ENCODE data around the gene PROCA1. TPM values are rescaled to one million over a fixed set of nuclear protein-coding genes. Genes with fewer than 3 reads are reported as not detected.

Gene PROCA1
- total RNA-seq, 2 experiments from 2014 or later, result 5.0 to 5.1 TPM

- DNase-seq, result no peak
- H3K27ac Mint-ChIP-seq, result no peak overlapping the region
- ATAC-seq, result no peak
- no peak for TF ChIP-seq CTCF (IDR thresholded peaks at IDR 0.05)
- peaks cover 28% of the 10 kb centered on the region for H3K36me3 Mint-ChIP-seq (ENCODE audit: low read depth)
- ChIA-PET POLR2A (interaction anchor here (0.6 to 1.6 kb wide), 7 partner anchors 9 to 127 kb away, joined by 3 to 4 read pairs (median 3); partner anchors contain the start of genes ALDOC and BLTP2), CTCF (interaction anchor here (1.5 kb wide), 1 partner anchor 57 kb away, joined by 5 read pairs; no protein-coding TSS in a partner anchor)
- intact Hi-C loops (cut with micrococcal nuclease), result no loop called here
- no peaks in the 10 kb centered on the region for H3K4me1 Mint-ChIP-seq (ENCODE audit: low read depth)
- H3K9me3 Mint-ChIP-seq, result no peaks in the 10 kb centered on the region
- H3K27me3 Mint-ChIP-seq, result no peaks in the 10 kb centered on the region
- H3K4me3 Mint-ChIP-seq, result no peak overlapping the region
These were observed 7.3 kb downstream of the PROCA1 start for GRCh38 chr17:28704219-28704858.

DNA sequence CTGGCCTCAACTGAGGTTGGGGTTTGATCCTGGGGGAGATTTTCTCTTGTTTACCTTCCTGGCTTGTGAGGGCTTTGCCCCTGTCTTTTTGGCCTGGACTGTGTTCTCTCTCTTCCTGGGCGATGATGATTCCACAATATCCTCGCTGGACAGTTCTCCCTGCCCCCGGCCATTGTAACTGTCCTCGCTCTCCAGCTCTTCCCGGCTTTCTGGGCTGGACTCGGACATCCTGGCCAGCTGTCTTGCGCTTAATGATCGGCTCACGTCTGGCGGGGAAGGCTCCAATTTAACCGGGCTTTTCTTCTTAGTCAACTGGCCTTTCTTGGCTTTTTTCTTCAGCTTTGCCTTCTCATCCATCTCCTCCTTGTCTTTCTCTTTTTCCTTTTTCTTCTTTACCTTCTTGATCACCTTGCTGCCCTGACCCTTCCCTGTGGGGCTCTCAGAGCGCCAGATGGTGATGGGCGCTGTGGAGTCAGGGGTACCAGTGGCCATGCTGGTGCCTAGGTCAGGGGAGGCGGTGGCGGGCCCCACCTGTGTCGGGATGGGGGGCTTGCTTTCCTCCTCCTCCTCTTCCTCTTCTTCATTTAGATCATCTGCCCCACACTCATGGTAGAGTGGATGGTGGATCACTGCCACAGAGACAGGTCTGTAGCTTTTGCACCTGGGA is 8.0 kb downstream of the PROCA1 start:
- peak overlapping the region; percentile 13 for H3K27ac Mint-ChIP-seq
- no peak for TF ChIP-seq CTCF (IDR thresholded peaks at IDR 0.05)
- intact Hi-C loops (cut with micrococcal nuclease), result no loop called here
- H3K36me3 Mint-ChIP-seq (ENCODE audit: low read depth), result peaks cover 34% of the 10 kb centered on the region
- ATAC-seq, result no peak
- no peak for DNase-seq
- no peak overlapping the region for H3K4me3 Mint-ChIP-seq
- ChIA-PET CTCF (no interaction called here), POLR2A (interaction anchor here (0.8 to 1.6 kb wide), 5 partner anchors 8 to 127 kb away, joined by 3 to 4 read pairs (median 3); partner anchors contain the start of genes ALDOC and BLTP2)
- H3K27me3 Mint-ChIP-seq, result no peaks in the 10 kb centered on the region
- no peaks in the 10 kb centered on the region for H3K4me1 Mint-ChIP-seq (ENCODE audit: low read depth)
- H3K9me3 Mint-ChIP-seq, result no peaks in the 10 kb centered on the region

- Mint-ChIP-seq H3K4me1 (ENCODE audit: low read depth) (no peaks in the 10 kb centered on the region), H3K27ac (peak overlapping the region; percentile 5), H3K27me3 (no peaks in the 10 kb centered on the region), H3K4me3 (no peak overlapping the region), H3K36me3 (ENCODE audit: low read depth) (peaks cover 31% of the 10 kb centered on the region), H3K9me3 (no peaks in the 10 kb centered on the region)
- ChIA-PET POLR2A (interaction anchor here (1.1 to 1.6 kb wide), 3 partner anchors 8 to 126 kb away, joined by 3 to 5 read pairs (median 3); partner anchors contain the start of gene ALDOC), CTCF (no interaction called here)
- intact Hi-C loops (cut with micrococcal nuclease), result no loop called here
- TF ChIP-seq CTCF (IDR thresholded peaks at IDR 0.05), result no peak
- DNase-seq (no peak), ATAC-seq (no peak)
These were observed 8.9 kb downstream of the PROCA1 start for GRCh38 chr17:28702752-28703150.

DNA sequence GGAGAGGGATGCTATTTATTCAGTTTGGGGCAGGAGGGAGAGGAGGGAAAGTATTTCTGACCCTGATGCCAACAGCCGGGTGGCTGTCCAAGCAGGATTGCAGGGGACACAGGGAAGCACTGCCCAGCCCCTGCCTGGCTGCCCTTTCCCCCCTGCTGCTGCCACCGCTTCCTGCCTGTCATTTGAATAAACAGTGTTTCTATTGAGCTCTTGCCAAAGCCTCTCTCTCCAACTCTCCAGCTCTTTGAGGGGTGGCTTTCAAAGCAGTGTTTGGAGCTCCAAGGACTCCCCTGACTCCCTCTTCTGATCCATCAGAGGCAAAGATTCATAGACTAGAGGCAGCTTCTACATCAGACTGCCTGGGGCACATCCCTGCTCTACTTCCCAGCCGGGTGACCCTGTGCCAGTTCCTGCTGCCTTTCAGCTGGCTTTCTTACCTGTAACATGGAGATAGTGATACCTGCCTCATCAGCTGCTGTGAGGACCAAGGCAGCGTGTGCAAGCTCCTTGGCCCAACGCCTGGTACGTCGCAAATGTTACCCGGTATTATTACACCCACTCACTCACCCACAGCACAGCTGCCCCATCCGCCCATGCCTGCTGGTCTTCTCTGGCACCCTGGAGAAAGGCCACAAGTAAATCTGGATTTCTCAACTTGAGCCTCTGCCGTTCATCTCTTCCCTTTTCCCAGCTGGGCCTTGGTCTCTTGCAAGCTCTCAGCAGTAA is 9.5 kb downstream of the PROCA1 start:
- H3K36me3 Mint-ChIP-seq (ENCODE audit: low read depth), result peaks cover 27% of the 10 kb centered on the region

More for the DNA sequence above, 9.5 kb downstream of the PROCA1 start:
- H3K9me3 Mint-ChIP-seq, result no peaks in the 10 kb centered on the region
- intact Hi-C loops (cut with micrococcal nuclease), result no loop called here
- DNase-seq (no peak), ATAC-seq (no peak)
- H3K27me3 Mint-ChIP-seq, result no peaks in the 10 kb centered on the region
- CTCF ChIA-PET, result interaction anchor here (1.0 kb wide), 1 partner anchor 27 kb away, joined by 4 read pairs; no protein-coding TSS in a partner anchor
- H3K4me3 Mint-ChIP-seq, result no peak overlapping the region
- no peaks in the 10 kb centered on the region for H3K4me1 Mint-ChIP-seq (ENCODE audit: low read depth)
- POLR2A ChIA-PET, result interaction anchor here (1.1 to 2.7 kb wide), 3 partner anchors 8 to 24 kb away, joined by 3 to 14 read pairs (median 5); no protein-coding TSS in a partner anchor
- peak overlapping the region; percentile 5 for H3K27ac Mint-ChIP-seq
- TF ChIP-seq CTCF (IDR thresholded peaks at IDR 0.05), result no peak
